Smooth muscle cell (in vitro differentiated cells): ENCODE data around the gene BPI. TPM values are rescaled to one million over a fixed set of nuclear protein-coding genes. Genes with fewer than 3 reads are reported as not detected.

Experiments
- DNase-seq: peaks from one replicate; lab custom pipeline; 2025; ENCODE audit not compliant: unreplicated experiment; lab: John Stamatoyannopoulos, UW
- H2AFZ ChIP-seq: fragments of 200-600 bp; sonication (generic); 2 replicates; pipeline ENCODE4 v1.6.0; 2016; ENCODE audit warnings: antibody characterized with exemption, low read depth, mild to moderate bottlenecking
- H3F3A ChIP-seq: fragments of 200-600 bp; sonication (generic); 2 replicates; pipeline ENCODE4 v1.6.0; 2017; ENCODE audit warnings: antibody characterized with exemption, low read depth
- H3K27ac ChIP-seq: fragments of 200-600 bp; sonication (generic); 2 replicates; pipeline ENCODE4 v1.5.1; 2016; ENCODE audit warnings: low read depth, mild to moderate bottlenecking
- H3K27me3 ChIP-seq: fragments of 200-600 bp; sonication (generic); 2 replicates; pipeline ENCODE4 v1.6.1; 2016; ENCODE audit warnings: low read depth, mild to moderate bottlenecking
- H3K36me3 ChIP-seq: fragments of 200-600 bp; sonication (generic); 2 replicates; pipeline ENCODE4 v1.5.1; 2016; ENCODE audit warnings: low read depth
- H3K4me1 ChIP-seq: fragments of 200-600 bp; sonication (generic); 2 replicates; pipeline ENCODE4 v1.5.1; 2016; ENCODE audit warnings: low read depth
- H3K4me2 ChIP-seq: fragments of 200-600 bp; sonication (generic); 2 replicates; pipeline ENCODE4 v1.6.0; 2016; ENCODE audit warnings: mild to moderate bottlenecking
- H3K4me3 ChIP-seq: fragments of 200-600 bp; sonication (generic); 2 replicates; pipeline ENCODE4 v1.5.1; 2016; ENCODE audit warnings: mild to moderate bottlenecking
- H3K79me2 ChIP-seq: fragments of 200-600 bp; sonication (generic); 2 replicates; pipeline ENCODE4 v1.6.0; 2016; ENCODE audit warnings: low read depth, mild to moderate bottlenecking
- H3K9ac ChIP-seq: fragments of 200-600 bp; sonication (generic); 2 replicates; pipeline ENCODE4 v1.6.0; 2016; ENCODE audit warnings: low read depth
- H3K9me3 ChIP-seq: fragments of 200-600 bp; sonication (generic); replicated peaks from 2 replicates; pipeline ENCODE4 v1.5.1; 2016; ENCODE audit warnings: low read depth
- H4K20me1 ChIP-seq: fragments of 200-600 bp; sonication (generic); 2 replicates; pipeline ENCODE4 v1.6.0; 2016; ENCODE audit warnings: low read depth
- CTCF ChIP-seq: fragments of 200-600 bp; sonication (generic); IDR thresholded peaks from 2 replicates; pipeline ENCODE4 v1.5.1; 2017; ENCODE audit warnings: borderline replicate concordance, mild to moderate bottlenecking, antibody characterized with exemption; ENCODE audit not compliant: insufficient read depth, poor library complexity, severe bottlenecking
- WGBS: methylation state at CpG from one replicate; pipeline ENCODE4 v1.1.7; 2016; ENCODE audit warnings: low lambda C conversion rate; 5-methylcytosine and 5-hydroxymethylcytosine counted together
- polyA plus RNA-seq: library from polyadenylated mRNA; unstranded; fragments of >200 nt; fragmentation: Nextera tagmentation; extraction: Ambion mirVana; gene quantifications from 2 replicates; pipeline ENCODE4 v1.2.1, GENCODE V29; 2016
- total RNA-seq: library from RNA; depleted of rRNA; stranded (reverse); fragments of >200 nt; gene quantifications from 2 replicates; pipeline ENCODE4 v1.2.3, GENCODE V29; 2014

Gene BPI
- total and polyA plus RNA-seq, 2 experiments from 2014 or later = not detected

GRCh38 chr20:38363004-38363747, 59.2 kb downstream of the BPI start:
- H3K4me1 ChIP-seq = no peaks in the 10 kb centered on the region
- H3K27me3 ChIP-seq = no peaks in the 10 kb centered on the region
- no peak overlapping the region for H3K27ac ChIP-seq
- H3K79me2 ChIP-seq = no peaks in the 10 kb centered on the region
- no peak overlapping the region for H3K4me2 ChIP-seq
- H3K4me3 ChIP-seq = no peak overlapping the region
- 90% methylated on average over 8 of the region's 8 CpGs for WGBS
- H2AFZ ChIP-seq = no peak overlapping the region
- no peak overlapping the region for H3K9ac ChIP-seq
- DNase-seq = no peak
- H3K36me3 ChIP-seq = no peaks in the 10 kb centered on the region
- no peaks in the 10 kb centered on the region for H3K9me3 ChIP-seq
- H4K20me1 ChIP-seq = no peaks in the 10 kb centered on the region
- TF ChIP-seq CTCF = no peak
- no peaks in the 10 kb centered on the region for H3F3A ChIP-seq

- H2AFZ ChIP-seq = peak overlapping the region; percentile 39
- 72% methylated on average over 2 of the region's 2 CpGs for WGBS
Observed at GRCh38 chr20:38369389-38369788, 65.4 kb downstream of the BPI start.

GRCh38 chr20:38372806-38373205, 68.8 kb downstream of the BPI start:
- WGBS = 87% methylated on average over 5 of the region's 5 CpGs
- H3F3A ChIP-seq = no peaks in the 10 kb centered on the region
- no peaks in the 10 kb centered on the region for H3K36me3 ChIP-seq
- H2AFZ ChIP-seq = no peak overlapping the region
- no peak overlapping the region for H3K9ac ChIP-seq
- no peak for DNase-seq
- H3K27ac ChIP-seq = no peak overlapping the region
- no peaks in the 10 kb centered on the region for H3K4me1 ChIP-seq
- no peaks in the 10 kb centered on the region for H3K9me3 ChIP-seq
- H4K20me1 ChIP-seq = no peaks in the 10 kb centered on the region
- H3K4me3 ChIP-seq = no peak overlapping the region
- H3K4me2 ChIP-seq = no peak overlapping the region
- no peaks in the 10 kb centered on the region for H3K27me3 ChIP-seq
- no peaks in the 10 kb centered on the region for H3K79me2 ChIP-seq
- TF ChIP-seq CTCF = no peak

More at GRCh38 chr20:38369389-38369788, 65.4 kb downstream of the BPI start:
- H4K20me1 ChIP-seq = no peaks in the 10 kb centered on the region
- H3K27me3 ChIP-seq = no peaks in the 10 kb centered on the region
- no peak overlapping the region for H3K9ac ChIP-seq
- DNase-seq = no peak
- no peak for TF ChIP-seq CTCF
- no peak overlapping the region for H3K27ac ChIP-seq
- H3K79me2 ChIP-seq = no peaks in the 10 kb centered on the region
- H3K4me1 ChIP-seq = no peaks in the 10 kb centered on the region
- H3K4me2 ChIP-seq = no peak overlapping the region
- no peak overlapping the region for H3K4me3 ChIP-seq
- no peaks in the 10 kb centered on the region for H3F3A ChIP-seq
- no peaks in the 10 kb centered on the region for H3K36me3 ChIP-seq
- no peaks in the 10 kb centered on the region for H3K9me3 ChIP-seq

GRCh38 chr20:38373231-38373867, 69.4 kb downstream of the BPI start:
- no peak for DNase-seq
- no peak overlapping the region for H3K4me2 ChIP-seq
- TF ChIP-seq CTCF = no peak

More at GRCh38 chr20:38373231-38373867, 69.4 kb downstream of the BPI start:
- Histone ChIP-seq H3K9me3 (no peaks in the 10 kb centered on the region), H3F3A (no peaks in the 10 kb centered on the region), H4K20me1 (no peaks in the 10 kb centered on the region), H2AFZ (no peak overlapping the region), H3K27me3 (no peaks in the 10 kb centered on the region), H3K79me2 (no peaks in the 10 kb centered on the region), H3K4me1 (no peaks in the 10 kb centered on the region), H3K4me3 (no peak overlapping the region), H3K27ac (no peak overlapping the region), H3K36me3 (no peaks in the 10 kb centered on the region), H3K9ac (no peak overlapping the region)
- 56% methylated on average over 7 of the region's 7 CpGs for WGBS
